G401.6 (cell line): ENCODE data around the gene NCBP1.

Source experiments
- FAIRE-seq: peaks from 2 replicates; lab custom pipeline; 2012; peaks lifted over from hg19 to GRCh38; lab: Jason Lieb, UNC

NCBP1 gene

GRCh38 chr9:97623946-97624345 lies 9.7 kb upstream of the NCBP1 start:
- no peak for FAIRE-seq

GRCh38 chr9:97625620-97626019 lies 8.0 kb upstream of the NCBP1 start:
- no peak for FAIRE-seq

- no peak for FAIRE-seq
Measured at GRCh38 chr9:97627624-97628023, 6.0 kb upstream of the NCBP1 start.

- no peak for FAIRE-seq
Measured at GRCh38 chr9:97628668-97629067, 5.0 kb upstream of the NCBP1 start.

GRCh38 chr9:97629156-97629555 lies 4.5 kb upstream of the NCBP1 start:
- FAIRE-seq = no peak

- no peak for FAIRE-seq
Measured at GRCh38 chr9:97630591-97630990, 3.0 kb upstream of the NCBP1 start.

GRCh38 chr9:97632248-97632984 lies 1.2 kb upstream of the NCBP1 start:
- FAIRE-seq = no peak

GRCh38 chr9:97633859-97634490 lies 354 bp downstream of the NCBP1 start:
- FAIRE-seq = no peak

- FAIRE-seq = no peak
Measured at GRCh38 chr9:97635026-97635425, 1.4 kb downstream of the NCBP1 start.

- no peak for FAIRE-seq
Measured at GRCh38 chr9:97636903-97637302, 3.3 kb downstream of the NCBP1 start.

- FAIRE-seq = no peak
Measured at GRCh38 chr9:97638666-97639065, 5.0 kb downstream of the NCBP1 start.

- no peak for FAIRE-seq
Measured at GRCh38 chr9:97640325-97640724, 6.7 kb downstream of the NCBP1 start.

- no peak for FAIRE-seq
Measured at GRCh38 chr9:97645720-97646119, 12.1 kb downstream of the NCBP1 start.

- FAIRE-seq = no peak
Measured at GRCh38 chr9:97647996-97648395, 14.4 kb downstream of the NCBP1 start.

GRCh38 chr9:97651646-97652045 lies 18.0 kb downstream of the NCBP1 start:
- FAIRE-seq = no peak

GRCh38 chr9:97658707-97659106 lies 25.1 kb downstream of the NCBP1 start:
- no peak for FAIRE-seq

- FAIRE-seq = no peak
Measured at GRCh38 chr9:97659771-97660170, 26.1 kb downstream of the NCBP1 start.

- no peak for FAIRE-seq
Measured at GRCh38 chr9:97660340-97660739, 26.7 kb downstream of the NCBP1 start.

GRCh38 chr9:97660847-97661246 lies 27.2 kb downstream of the NCBP1 start:
- FAIRE-seq = no peak

- FAIRE-seq = no peak
Measured at GRCh38 chr9:97665742-97666141, 32.1 kb downstream of the NCBP1 start.

- no peak for FAIRE-seq
Measured at GRCh38 chr9:97666907-97667686, 33.5 kb downstream of the NCBP1 start.

- FAIRE-seq = no peak
Measured at GRCh38 chr9:97668485-97668884, 34.9 kb downstream of the NCBP1 start.

GRCh38 chr9:97670586-97670985 lies 37.0 kb downstream of the NCBP1 start:
- FAIRE-seq = no peak
